Measurements from ENCODE around the gene SBF2. TPM values are rescaled to one million over a fixed set of nuclear protein-coding genes. Genes with fewer than 3 reads are reported as not detected.

The SBF2 gene
- total and polyA plus RNA-seq, 2 of the 13 experiments (the other 11 are each of a cell fraction or from before 2014, with no cell fraction given) = 24.0 to 45.8 TPM

DNA sequence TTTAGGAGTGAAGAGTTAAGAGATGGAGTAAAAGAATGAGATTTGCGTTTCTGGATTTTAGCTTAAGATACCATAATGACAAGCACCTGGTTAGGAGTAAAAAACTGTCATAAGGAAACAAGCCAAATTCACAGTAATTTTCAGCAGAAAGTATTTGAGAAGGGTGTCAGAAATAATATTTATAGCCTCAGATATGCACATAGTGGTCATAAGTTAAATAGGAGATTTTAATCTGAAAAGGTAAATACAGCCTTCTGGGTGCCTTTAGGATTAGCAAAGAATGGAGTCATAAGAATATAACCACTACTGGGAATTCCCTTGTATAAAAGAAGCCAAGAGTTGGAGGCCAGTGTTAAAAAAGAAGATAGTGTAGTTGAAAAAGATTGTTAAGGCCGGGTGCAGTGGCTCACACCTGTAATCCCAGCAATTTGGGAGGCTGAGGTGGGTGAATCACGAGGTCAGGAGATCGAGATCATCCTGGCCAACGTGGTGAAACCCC is 470.1 kb downstream of the SBF2 start:
- ChIA-PET CTCF (ENCODE audit: low intra/inter-chr PET ratio, low total read pairs) (no interaction called here), POLR2A (no interaction called here)
- in situ Hi-C loops (cut with HindIII; ENCODE audit: extremely low pct_ligation_motif_present, low pct_unique_long_range_greater_than_20kb) = no loop called here
- H2AFZ ChIP-seq (ENCODE audit: low read length) = no peak overlapping the region
- no peaks in the 10 kb centered on the region for H3K79me2 ChIP-seq (ENCODE audit: insufficient read depth, low read length)
- no TSS peak for BruUV-seq (replicated peaks)
- DNase-seq (ENCODE audit: low spot score) (no peak), FAIRE-seq (no peak), ATAC-seq (no peak)
- H3K27me3 ChIP-seq (ENCODE audit: control insufficient read depth in 1 of 2, insufficient read depth in 2 of 2, low read length in 2 of 2) = no peaks in the 10 kb centered on the region
- H3K36me3 ChIP-seq (replicated peaks in 1 of 2; ENCODE audit: control insufficient read depth in 1 of 2, insufficient read depth in 2 of 2, low read length in 2 of 2) = no peaks in the 10 kb centered on the region; a peak in 1 of 5 replicates
- no peaks in the 10 kb centered on the region for H4K20me1 ChIP-seq (ENCODE audit: insufficient read depth, low read length)
- no peaks in the 10 kb centered on the region for H3K9me3 ChIP-seq (ENCODE audit: low read length)
- 100% methylated on average over 5 of the region's 5 CpGs for WGBS (ENCODE audit: low lambda C conversion rate)
- H3K4me2 ChIP-seq (ENCODE audit: low read depth, low read length) = no peak overlapping the region
- intact Hi-C loops (cut with micrococcal nuclease; ENCODE audit: unreplicated experiment) = no loop called here
- H3K27ac ChIP-seq (ENCODE audit: extremely low read length, insufficient read depth, low read length) = no peak overlapping the region
- peaks cover 17% of the 10 kb centered on the region for H3K4me1 ChIP-seq (ENCODE audit: insufficient read depth, low read length)
- H3K9ac ChIP-seq (ENCODE audit: insufficient read depth, low read depth, low read length) = no peak overlapping the region
- H3K4me3 ChIP-seq (replicated peaks in 1 of 3; ENCODE audit: insufficient read depth in 1 of 3, low read depth in 2 of 3, low read length in 3 of 3) = no peak overlapping the region
- TF ChIP-seq, protein P1, sequence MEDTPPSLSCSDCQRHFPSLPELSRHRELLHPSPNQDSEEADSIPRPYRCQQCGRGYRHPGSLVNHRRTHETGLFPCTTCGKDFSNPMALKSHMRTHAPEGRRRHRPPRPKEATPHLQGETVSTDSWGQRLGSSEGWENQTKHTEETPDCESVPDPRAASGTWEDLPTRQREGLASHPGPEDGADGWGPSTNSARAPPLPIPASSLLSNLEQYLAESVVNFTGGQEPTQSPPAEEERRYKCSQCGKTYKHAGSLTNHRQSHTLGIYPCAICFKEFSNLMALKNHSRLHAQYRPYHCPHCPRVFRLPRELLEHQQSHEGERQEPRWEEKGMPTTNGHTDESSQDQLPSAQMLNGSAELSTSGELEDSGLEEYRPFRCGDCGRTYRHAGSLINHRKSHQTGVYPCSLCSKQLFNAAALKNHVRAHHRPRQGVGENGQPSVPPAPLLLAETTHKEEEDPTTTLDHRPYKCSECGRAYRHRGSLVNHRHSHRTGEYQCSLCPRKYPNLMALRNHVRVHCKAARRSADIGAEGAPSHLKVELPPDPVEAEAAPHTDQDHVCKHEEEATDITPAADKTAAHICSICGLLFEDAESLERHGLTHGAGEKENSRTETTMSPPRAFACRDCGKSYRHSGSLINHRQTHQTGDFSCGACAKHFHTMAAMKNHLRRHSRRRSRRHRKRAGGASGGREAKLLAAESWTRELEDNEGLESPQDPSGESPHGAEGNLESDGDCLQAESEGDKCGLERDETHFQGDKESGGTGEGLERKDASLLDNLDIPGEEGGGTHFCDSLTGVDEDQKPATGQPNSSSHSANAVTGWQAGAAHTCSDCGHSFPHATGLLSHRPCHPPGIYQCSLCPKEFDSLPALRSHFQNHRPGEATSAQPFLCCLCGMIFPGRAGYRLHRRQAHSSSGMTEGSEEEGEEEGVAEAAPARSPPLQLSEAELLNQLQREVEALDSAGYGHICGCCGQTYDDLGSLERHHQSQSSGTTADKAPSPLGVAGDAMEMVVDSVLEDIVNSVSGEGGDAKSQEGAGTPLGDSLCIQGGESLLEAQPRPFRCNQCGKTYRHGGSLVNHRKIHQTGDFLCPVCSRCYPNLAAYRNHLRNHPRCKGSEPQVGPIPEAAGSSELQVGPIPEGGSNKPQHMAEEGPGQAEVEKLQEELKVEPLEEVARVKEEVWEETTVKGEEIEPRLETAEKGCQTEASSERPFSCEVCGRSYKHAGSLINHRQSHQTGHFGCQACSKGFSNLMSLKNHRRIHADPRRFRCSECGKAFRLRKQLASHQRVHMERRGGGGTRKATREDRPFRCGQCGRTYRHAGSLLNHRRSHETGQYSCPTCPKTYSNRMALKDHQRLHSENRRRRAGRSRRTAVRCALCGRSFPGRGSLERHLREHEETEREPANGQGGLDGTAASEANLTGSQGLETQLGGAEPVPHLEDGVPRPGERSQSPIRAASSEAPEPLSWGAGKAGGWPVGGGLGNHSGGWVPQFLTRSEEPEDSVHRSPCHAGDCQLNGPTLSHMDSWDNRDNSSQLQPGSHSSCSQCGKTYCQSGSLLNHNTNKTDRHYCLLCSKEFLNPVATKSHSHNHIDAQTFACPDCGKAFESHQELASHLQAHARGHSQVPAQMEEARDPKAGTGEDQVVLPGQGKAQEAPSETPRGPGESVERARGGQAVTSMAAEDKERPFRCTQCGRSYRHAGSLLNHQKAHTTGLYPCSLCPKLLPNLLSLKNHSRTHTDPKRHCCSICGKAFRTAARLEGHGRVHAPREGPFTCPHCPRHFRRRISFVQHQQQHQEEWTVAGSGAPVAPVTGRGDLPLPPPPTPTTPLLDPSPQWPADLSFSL (CRISPR knock-in tag; IDR thresholded peaks at IDR 0.05) = no peak
- TF ChIP-seq, protein P2, sequence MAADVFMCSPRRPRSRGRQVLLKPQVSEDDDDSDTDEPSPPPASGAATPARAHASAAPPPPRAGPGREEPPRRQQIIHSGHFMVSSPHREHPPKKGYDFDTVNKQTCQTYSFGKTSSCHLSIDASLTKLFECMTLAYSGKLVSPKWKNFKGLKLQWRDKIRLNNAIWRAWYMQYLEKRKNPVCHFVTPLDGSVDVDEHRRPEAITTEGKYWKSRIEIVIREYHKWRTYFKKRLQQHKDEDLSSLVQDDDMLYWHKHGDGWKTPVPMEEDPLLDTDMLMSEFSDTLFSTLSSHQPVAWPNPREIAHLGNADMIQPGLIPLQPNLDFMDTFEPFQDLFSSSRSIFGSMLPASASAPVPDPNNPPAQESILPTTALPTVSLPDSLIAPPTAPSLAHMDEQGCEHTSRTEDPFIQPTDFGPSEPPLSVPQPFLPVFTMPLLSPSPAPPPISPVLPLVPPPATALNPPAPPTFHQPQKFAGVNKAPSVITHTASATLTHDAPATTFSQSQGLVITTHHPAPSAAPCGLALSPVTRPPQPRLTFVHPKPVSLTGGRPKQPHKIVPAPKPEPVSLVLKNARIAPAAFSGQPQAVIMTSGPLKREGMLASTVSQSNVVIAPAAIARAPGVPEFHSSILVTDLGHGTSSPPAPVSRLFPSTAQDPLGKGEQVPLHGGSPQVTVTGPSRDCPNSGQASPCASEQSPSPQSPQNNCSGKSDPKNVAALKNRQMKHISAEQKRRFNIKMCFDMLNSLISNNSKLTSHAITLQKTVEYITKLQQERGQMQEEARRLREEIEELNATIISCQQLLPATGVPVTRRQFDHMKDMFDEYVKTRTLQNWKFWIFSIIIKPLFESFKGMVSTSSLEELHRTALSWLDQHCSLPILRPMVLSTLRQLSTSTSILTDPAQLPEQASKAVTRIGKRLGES (CRISPR knock-in tag; IDR thresholded peaks at IDR 0.05; ENCODE audit: borderline replicate concordance) = no peak
- TF ChIP-seq, protein P3, sequence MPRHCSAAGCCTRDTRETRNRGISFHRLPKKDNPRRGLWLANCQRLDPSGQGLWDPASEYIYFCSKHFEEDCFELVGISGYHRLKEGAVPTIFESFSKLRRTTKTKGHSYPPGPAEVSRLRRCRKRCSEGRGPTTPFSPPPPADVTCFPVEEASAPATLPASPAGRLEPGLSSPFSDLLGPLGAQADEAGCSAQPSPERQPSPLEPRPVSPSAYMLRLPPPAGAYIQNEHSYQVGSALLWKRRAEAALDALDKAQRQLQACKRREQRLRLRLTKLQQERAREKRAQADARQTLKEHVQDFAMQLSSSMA (CRISPR knock-in tag; IDR thresholded peaks at IDR 0.05) = no peak
- TF ChIP-seq, protein P4, sequence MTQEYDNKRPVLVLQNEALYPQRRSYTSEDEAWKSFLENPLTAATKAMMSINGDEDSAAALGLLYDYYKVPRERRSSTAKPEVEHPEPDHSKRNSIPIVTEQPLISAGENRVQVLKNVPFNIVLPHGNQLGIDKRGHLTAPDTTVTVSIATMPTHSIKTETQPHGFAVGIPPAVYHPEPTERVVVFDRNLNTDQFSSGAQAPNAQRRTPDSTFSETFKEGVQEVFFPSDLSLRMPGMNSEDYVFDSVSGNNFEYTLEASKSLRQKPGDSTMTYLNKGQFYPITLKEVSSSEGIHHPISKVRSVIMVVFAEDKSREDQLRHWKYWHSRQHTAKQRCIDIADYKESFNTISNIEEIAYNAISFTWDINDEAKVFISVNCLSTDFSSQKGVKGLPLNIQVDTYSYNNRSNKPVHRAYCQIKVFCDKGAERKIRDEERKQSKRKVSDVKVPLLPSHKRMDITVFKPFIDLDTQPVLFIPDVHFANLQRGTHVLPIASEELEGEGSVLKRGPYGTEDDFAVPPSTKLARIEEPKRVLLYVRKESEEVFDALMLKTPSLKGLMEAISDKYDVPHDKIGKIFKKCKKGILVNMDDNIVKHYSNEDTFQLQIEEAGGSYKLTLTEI (CRISPR knock-in tag; conservative IDR thresholded peaks at IDR 0.05) = no peak
- TF ChIP-seq, protein P5, sequence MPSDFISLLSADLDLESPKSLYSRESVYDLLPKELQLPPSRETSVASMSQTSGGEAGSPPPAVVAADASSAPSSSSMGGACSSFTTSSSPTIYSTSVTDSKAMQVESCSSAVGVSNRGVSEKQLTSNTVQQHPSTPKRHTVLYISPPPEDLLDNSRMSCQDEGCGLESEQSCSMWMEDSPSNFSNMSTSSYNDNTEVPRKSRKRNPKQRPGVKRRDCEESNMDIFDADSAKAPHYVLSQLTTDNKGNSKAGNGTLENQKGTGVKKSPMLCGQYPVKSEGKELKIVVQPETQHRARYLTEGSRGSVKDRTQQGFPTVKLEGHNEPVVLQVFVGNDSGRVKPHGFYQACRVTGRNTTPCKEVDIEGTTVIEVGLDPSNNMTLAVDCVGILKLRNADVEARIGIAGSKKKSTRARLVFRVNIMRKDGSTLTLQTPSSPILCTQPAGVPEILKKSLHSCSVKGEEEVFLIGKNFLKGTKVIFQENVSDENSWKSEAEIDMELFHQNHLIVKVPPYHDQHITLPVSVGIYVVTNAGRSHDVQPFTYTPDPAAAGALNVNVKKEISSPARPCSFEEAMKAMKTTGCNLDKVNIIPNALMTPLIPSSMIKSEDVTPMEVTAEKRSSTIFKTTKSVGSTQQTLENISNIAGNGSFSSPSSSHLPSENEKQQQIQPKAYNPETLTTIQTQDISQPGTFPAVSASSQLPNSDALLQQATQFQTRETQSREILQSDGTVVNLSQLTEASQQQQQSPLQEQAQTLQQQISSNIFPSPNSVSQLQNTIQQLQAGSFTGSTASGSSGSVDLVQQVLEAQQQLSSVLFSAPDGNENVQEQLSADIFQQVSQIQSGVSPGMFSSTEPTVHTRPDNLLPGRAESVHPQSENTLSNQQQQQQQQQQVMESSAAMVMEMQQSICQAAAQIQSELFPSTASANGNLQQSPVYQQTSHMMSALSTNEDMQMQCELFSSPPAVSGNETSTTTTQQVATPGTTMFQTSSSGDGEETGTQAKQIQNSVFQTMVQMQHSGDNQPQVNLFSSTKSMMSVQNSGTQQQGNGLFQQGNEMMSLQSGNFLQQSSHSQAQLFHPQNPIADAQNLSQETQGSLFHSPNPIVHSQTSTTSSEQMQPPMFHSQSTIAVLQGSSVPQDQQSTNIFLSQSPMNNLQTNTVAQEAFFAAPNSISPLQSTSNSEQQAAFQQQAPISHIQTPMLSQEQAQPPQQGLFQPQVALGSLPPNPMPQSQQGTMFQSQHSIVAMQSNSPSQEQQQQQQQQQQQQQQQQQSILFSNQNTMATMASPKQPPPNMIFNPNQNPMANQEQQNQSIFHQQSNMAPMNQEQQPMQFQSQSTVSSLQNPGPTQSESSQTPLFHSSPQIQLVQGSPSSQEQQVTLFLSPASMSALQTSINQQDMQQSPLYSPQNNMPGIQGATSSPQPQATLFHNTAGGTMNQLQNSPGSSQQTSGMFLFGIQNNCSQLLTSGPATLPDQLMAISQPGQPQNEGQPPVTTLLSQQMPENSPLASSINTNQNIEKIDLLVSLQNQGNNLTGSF (CRISPR knock-in tag; IDR thresholded peaks at IDR 0.05) = no peak
- no peak for TF ChIP-seq PITX1 (CRISPR knock-in tag; IDR thresholded peaks at IDR 0.05)
